Activated CD4-positive, alpha-beta memory T cell treated with anti-CD3 and anti-CD28 coated beads, Interleukin-2, amount 10 ng/mL, durations not matched to agents 7 days and 5 days (primary cell): ENCODE data around the gene INTS11. TPM values are rescaled to one million over a fixed set of nuclear protein-coding genes. Genes with fewer than 3 reads are reported as not detected.

ENCODE experiments used
- CTCF ChIA-PET: fragments of 350-600 bp; sonication (Branson Sonifier 250); formaldehyde crosslinking; loops from one replicate; lab custom pipeline; 2021; ENCODE audit warnings: antibody characterized with exemption, inconsistent platforms; lab: Charles Lee
- POLR2A ChIA-PET: fragments of 350-600 bp; sonication (Branson Sonifier 250); formaldehyde crosslinking; loops from one replicate; lab custom pipeline; 2021; ENCODE audit warnings: antibody characterized with exemption; lab: Charles Lee
- DNase-seq: peaks from one replicate; pipeline ENCODE4 v3.0.0-alpha.2; 2020
- H3K27ac Mint-ChIP-seq: one replicate; pipeline ENCODE4 v1.8.0; 2021; ENCODE audit warnings: mild to moderate bottlenecking, mixed read lengths
- H3K27me3 Mint-ChIP-seq: one replicate; pipeline ENCODE4 v1.8.0; 2021; ENCODE audit warnings: mixed read lengths
- H3K36me3 Mint-ChIP-seq: one replicate; pipeline ENCODE4 v1.8.0; 2021; ENCODE audit warnings: low read depth, mixed read lengths
- H3K4me1 Mint-ChIP-seq: one replicate; pipeline ENCODE4 v1.8.0; 2021; ENCODE audit warnings: mixed read lengths
- H3K4me3 Mint-ChIP-seq: one replicate; pipeline ENCODE4 v1.8.0; 2021; ENCODE audit warnings: mild to moderate bottlenecking, mixed read lengths
- H3K9me3 Mint-ChIP-seq: one replicate; pipeline ENCODE4 v1.8.0; 2021; ENCODE audit warnings: mixed read lengths
- total RNA-seq, 2 experiments: library from RNA; stranded (reverse); gene quantifications; one replicate each; pipeline ENCODE4 v1.2.3, GENCODE V29; 2021

INTS11 gene
- total RNA-seq, 2 experiments from 2014 or later: 109 to 111 TPM

GRCh38 chr1:1336446-1336845 is 12.0 kb upstream of the INTS11 start:
- POLR2A ChIA-PET: no interaction called here
- peaks cover 17% of the 10 kb centered on the region for H3K36me3 Mint-ChIP-seq
- CTCF ChIA-PET: no interaction called here
- H3K9me3 Mint-ChIP-seq: peaks cover 9% of the 10 kb centered on the region
- H3K27me3 Mint-ChIP-seq: no peaks in the 10 kb centered on the region
- no peak overlapping the region for H3K4me3 Mint-ChIP-seq
- H3K4me1 Mint-ChIP-seq: no peaks in the 10 kb centered on the region
- no peak overlapping the region for H3K27ac Mint-ChIP-seq
- DNase-seq: no peak

- no peaks in the 10 kb centered on the region for H3K27me3 Mint-ChIP-seq
- CTCF ChIA-PET: no interaction called here
- peaks cover 3% of the 10 kb centered on the region for H3K9me3 Mint-ChIP-seq
- DNase-seq: no peak
- H3K4me3 Mint-ChIP-seq: no peak overlapping the region
- peaks cover 11% of the 10 kb centered on the region for H3K36me3 Mint-ChIP-seq
- no peaks in the 10 kb centered on the region for H3K4me1 Mint-ChIP-seq
- POLR2A ChIA-PET: interaction anchor here (2.0 kb wide), 1 partner anchor 10 kb away, joined by 5 read pairs; no protein-coding TSS in a partner anchor
- H3K27ac Mint-ChIP-seq: no peak overlapping the region
These were observed 11.4 kb upstream of the INTS11 start for GRCh38 chr1:1335792-1336248.

GRCh38 chr1:1335283-1335682 is 10.8 kb upstream of the INTS11 start:
- DNase-seq: no peak
- no peaks in the 10 kb centered on the region for H3K4me1 Mint-ChIP-seq
- POLR2A ChIA-PET: interaction anchor here (2.0 kb wide), 1 partner anchor 10 kb away, joined by 5 read pairs; no protein-coding TSS in a partner anchor
- H3K36me3 Mint-ChIP-seq: peaks cover 6% of the 10 kb centered on the region
- H3K27me3 Mint-ChIP-seq: no peaks in the 10 kb centered on the region
- no peak overlapping the region for H3K4me3 Mint-ChIP-seq
- H3K9me3 Mint-ChIP-seq: no peaks in the 10 kb centered on the region
- H3K27ac Mint-ChIP-seq: no peak overlapping the region
- CTCF ChIA-PET: no interaction called here

GRCh38 chr1:1334835-1335234 is 10.4 kb upstream of the INTS11 start:
- H3K9me3 Mint-ChIP-seq: no peaks in the 10 kb centered on the region
- CTCF ChIA-PET: no interaction called here
- H3K27me3 Mint-ChIP-seq: no peaks in the 10 kb centered on the region
- POLR2A ChIA-PET: interaction anchor here (1.5 to 2.0 kb wide), 2 partner anchors 9 to 13 kb away, joined by 5 to 6 read pairs; no protein-coding TSS in a partner anchor
- no peak for DNase-seq
- H3K4me1 Mint-ChIP-seq: no peaks in the 10 kb centered on the region
- no peak overlapping the region for H3K27ac Mint-ChIP-seq
- peaks cover 6% of the 10 kb centered on the region for H3K36me3 Mint-ChIP-seq
- no peak overlapping the region for H3K4me3 Mint-ChIP-seq

GRCh38 chr1:1333551-1334241 is 9.2 kb upstream of the INTS11 start:
- Mint-ChIP-seq H3K9me3 (no peaks in the 10 kb centered on the region), H3K27ac (no peak overlapping the region), H3K4me3 (no peak overlapping the region), H3K4me1 (no peaks in the 10 kb centered on the region), H3K36me3 (peaks cover 1% of the 10 kb centered on the region), H3K27me3 (no peaks in the 10 kb centered on the region)
- ChIA-PET CTCF (no interaction called here), POLR2A (interaction anchor here (1.2 to 2.0 kb wide), 3 partner anchors 8 to 15 kb away, joined by 4 to 6 read pairs (median 5); no protein-coding TSS in a partner anchor)
- DNase-seq: no peak

GRCh38 chr1:1332774-1333480 is 8.5 kb upstream of the INTS11 start:
- POLR2A ChIA-PET: interaction anchor here (1.2 kb wide), 1 partner anchor 15 kb away, joined by 4 read pairs; no protein-coding TSS in a partner anchor
- CTCF ChIA-PET: no interaction called here
- H3K27me3 Mint-ChIP-seq: no peaks in the 10 kb centered on the region
- no peak overlapping the region for H3K27ac Mint-ChIP-seq
- H3K9me3 Mint-ChIP-seq: no peaks in the 10 kb centered on the region
- DNase-seq: no peak
- no peaks in the 10 kb centered on the region for H3K4me1 Mint-ChIP-seq
- H3K4me3 Mint-ChIP-seq: no peak overlapping the region
- H3K36me3 Mint-ChIP-seq: no peaks in the 10 kb centered on the region

- POLR2A ChIA-PET: interaction anchor here (1.2 kb wide), 1 partner anchor 16 kb away, joined by 4 read pairs; no protein-coding TSS in a partner anchor
- no peak for DNase-seq
These were observed 7.7 kb upstream of the INTS11 start for GRCh38 chr1:1332031-1332755.

GRCh38 chr1:1331068-1331965 is 6.9 kb upstream of the INTS11 start, which contains the start of gene TAS1R3:
TAS1R3 (plus strand) TSS chr1:1331280; CDS start chr1:1331346, 66 bp downstream.
- no peak for DNase-seq
- peaks cover 6% of the 10 kb centered on the region for H3K4me1 Mint-ChIP-seq
- no peaks in the 10 kb centered on the region for H3K27me3 Mint-ChIP-seq
- H3K27ac Mint-ChIP-seq: no peak within 1 kb of the TSS
- no peaks in the 10 kb centered on the region for H3K9me3 Mint-ChIP-seq
- CTCF ChIA-PET: no interaction called here
- no peak within 1 kb of the TSS for H3K4me3 Mint-ChIP-seq
- POLR2A ChIA-PET: no interaction called here
- no peaks in the 10 kb centered on the region for H3K36me3 Mint-ChIP-seq

More at GRCh38 chr1:1332031-1332755, 7.7 kb upstream of the INTS11 start:
- CTCF ChIA-PET: no interaction called here
- no peak overlapping the region for H3K4me3 Mint-ChIP-seq
- no peaks in the 10 kb centered on the region for H3K9me3 Mint-ChIP-seq
- H3K27ac Mint-ChIP-seq: no peak overlapping the region
- no peaks in the 10 kb centered on the region for H3K27me3 Mint-ChIP-seq
- H3K36me3 Mint-ChIP-seq: no peaks in the 10 kb centered on the region
- peaks cover 1% of the 10 kb centered on the region for H3K4me1 Mint-ChIP-seq

- Mint-ChIP-seq H3K27me3 (no peaks in the 10 kb centered on the region), H3K27ac (no peak overlapping the region), H3K4me3 (no peak overlapping the region), H3K9me3 (no peaks in the 10 kb centered on the region), H3K4me1 (peaks cover 14% of the 10 kb centered on the region), H3K36me3 (no peaks in the 10 kb centered on the region)
- ChIA-PET POLR2A (interaction anchor here (0.5 kb wide), 1 partner anchor 52 kb away, joined by 5 read pairs; no protein-coding TSS in a partner anchor), CTCF (no interaction called here)
- no peak for DNase-seq
These were observed 6.1 kb upstream of the INTS11 start for GRCh38 chr1:1330366-1331067.

- Mint-ChIP-seq H3K27ac (no peak overlapping the region), H3K27me3 (no peaks in the 10 kb centered on the region), H3K4me3 (no peak overlapping the region), H3K4me1 (peaks cover 14% of the 10 kb centered on the region), H3K9me3 (no peaks in the 10 kb centered on the region), H3K36me3 (no peaks in the 10 kb centered on the region)
- POLR2A ChIA-PET: no interaction called here
- CTCF ChIA-PET: no interaction called here
- DNase-seq: no peak
These were observed 5.1 kb upstream of the INTS11 start for GRCh38 chr1:1329304-1330210.

- peaks cover 4% of the 10 kb centered on the region for H3K36me3 Mint-ChIP-seq
- H3K4me3 Mint-ChIP-seq: no peak overlapping the region
- ChIA-PET POLR2A (no interaction called here), CTCF (no interaction called here)
- no peak for DNase-seq
- peaks cover 20% of the 10 kb centered on the region for H3K4me1 Mint-ChIP-seq
- no peaks in the 10 kb centered on the region for H3K27me3 Mint-ChIP-seq
- no peaks in the 10 kb centered on the region for H3K9me3 Mint-ChIP-seq
- H3K27ac Mint-ChIP-seq: no peak overlapping the region
These were observed 3.8 kb upstream of the INTS11 start for GRCh38 chr1:1328254-1328653.
